Stimulated activated CD4-positive, alpha-beta T cell treated with anti-CD3 and anti-CD28 coated beads, Interleukin-1b, Interleukin-23, amount 100 ng/mL, for 24 hours (primary cell): Measurements from ENCODE around the gene TMCO2.
"Not testable (repeated sequence)": the region's sequence is repeated elsewhere in the genome, so short reads cannot be mapped to it uniquely, and the experiment has no call there.

Experiments used
- DNase-seq, 4 experiments: peaks; one replicate each; pipeline ENCODE4 v3.0.0-alpha.2; 2020; ENCODE audit warnings: low read depth in 4 of 4, low spot score in 1 of 4

The TMCO2 gene

GRCh38 chr1:40247655-40248054 lies at the start of gene TMCO2:
Gene TMCO2 (plus strand): TSS chr1:40247937. CDS start chr1:40247994, 57 bp downstream.
- DNase-seq = no peak

GRCh38 chr1:40199126-40199525 lies 48.6 kb upstream of the TMCO2 start:
- DNase-seq = no peak

GRCh38 chr1:40204856-40205255 lies 42.9 kb upstream of the TMCO2 start:
- no peak for DNase-seq

- DNase-seq = no peak
Measured at GRCh38 chr1:40210511-40211204, 37.1 kb upstream of the TMCO2 start.

DNA sequence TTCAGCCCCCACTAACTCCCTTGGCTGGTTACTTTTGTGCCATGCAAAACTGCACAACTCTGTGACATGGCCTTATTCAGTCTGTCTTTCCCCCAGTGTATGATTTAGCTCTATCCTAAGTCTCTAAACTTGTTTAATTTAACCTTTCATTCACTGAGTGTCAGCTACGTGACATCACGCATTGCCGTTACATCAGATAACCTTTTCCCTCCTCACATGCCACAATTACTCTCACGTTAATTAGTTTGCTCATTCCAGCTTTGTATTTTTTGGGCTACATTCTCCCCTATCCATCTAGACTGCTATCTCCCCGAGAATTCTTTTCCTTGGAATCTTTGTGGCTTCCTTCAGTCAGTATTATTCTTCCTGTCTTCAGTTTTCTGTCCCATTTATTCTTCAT lies 29.4 kb upstream of the TMCO2 start:
- DNase-seq = no peak

- DNase-seq = not testable (repeated sequence)
Measured at GRCh38 chr1:40221471-40221905, 26.2 kb upstream of the TMCO2 start.

DNA sequence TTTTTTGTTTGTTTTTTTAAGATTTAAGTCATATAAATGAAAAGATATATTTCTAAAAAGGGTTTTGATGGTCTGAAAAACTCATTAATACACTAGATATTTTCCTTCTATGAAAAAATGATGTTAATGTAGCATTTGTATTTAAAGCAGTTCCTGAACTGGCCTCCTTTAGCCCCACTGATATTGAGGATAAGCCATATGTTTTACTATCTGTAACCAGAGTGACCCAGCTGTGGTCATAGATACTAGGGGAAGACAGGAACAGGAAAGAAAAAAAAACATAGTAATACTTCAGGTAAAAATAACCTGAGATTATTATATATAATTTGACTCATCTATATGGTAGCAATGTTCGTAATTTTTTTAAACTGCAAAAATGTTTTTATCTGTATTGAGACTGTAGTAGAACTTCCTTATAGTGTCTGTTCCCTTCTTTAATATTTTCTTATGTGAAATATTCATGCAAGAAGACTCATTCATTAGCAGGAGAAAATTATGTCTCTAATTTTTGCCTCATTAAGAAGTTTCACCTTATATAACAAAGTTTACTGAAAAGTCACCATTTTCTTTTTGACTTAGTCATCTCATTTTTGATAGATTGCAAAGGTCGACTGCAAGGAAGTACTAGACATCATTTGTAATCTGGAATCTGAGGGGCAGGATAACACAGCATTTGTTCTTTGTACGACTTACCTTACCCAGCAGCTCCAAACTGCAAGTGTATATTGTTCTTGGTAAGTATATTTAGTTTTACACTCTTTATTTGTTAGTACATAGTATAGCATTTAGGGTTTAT lies 25.6 kb upstream of the TMCO2 start:
- no peak for DNase-seq

DNA sequence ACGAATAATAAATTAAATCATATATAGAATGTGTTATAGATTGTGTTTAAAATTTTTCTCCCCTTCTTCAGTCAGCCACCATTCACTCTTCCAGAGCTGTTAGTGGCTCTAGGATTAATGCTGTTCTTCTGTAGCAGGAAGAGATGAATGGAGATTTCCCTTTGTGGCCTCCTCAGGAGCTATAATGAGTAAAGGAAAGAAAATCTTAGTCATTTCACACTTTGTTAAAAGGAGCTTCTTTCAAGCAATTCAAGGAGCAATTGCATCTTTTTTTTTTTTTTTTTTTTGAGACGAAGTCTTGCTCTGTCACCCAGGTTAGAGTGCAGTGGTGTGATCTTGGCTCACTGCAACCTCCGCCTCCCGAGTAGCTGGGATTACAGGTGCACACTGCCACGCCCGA lies 23.7 kb upstream of the TMCO2 start:
- DNase-seq = no peak

GRCh38 chr1:40226192-40226591 lies 21.5 kb upstream of the TMCO2 start:
- DNase-seq = no peak

DNA sequence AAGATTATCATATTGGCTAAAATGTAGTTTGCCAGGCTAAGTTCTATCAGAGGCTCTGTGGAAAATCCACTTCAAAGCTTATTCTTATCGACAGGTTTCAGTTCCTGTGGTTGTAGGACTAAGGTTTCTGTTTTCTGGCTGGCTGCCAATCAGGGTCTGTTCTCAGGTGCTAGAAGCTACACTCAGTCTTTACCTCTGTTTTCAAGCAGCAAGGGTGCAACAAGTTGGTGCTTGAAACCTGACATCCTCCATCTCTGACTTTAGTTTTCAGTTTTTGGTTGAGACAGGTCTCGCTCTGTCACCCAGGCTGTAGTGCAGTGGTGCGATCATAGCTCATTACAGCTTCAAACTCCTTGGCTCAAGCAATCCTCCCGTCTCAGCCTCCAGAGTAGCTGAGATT lies 15.3 kb upstream of the TMCO2 start:
- DNase-seq = peak; percentile 20 to 60 (median 31)

DNA sequence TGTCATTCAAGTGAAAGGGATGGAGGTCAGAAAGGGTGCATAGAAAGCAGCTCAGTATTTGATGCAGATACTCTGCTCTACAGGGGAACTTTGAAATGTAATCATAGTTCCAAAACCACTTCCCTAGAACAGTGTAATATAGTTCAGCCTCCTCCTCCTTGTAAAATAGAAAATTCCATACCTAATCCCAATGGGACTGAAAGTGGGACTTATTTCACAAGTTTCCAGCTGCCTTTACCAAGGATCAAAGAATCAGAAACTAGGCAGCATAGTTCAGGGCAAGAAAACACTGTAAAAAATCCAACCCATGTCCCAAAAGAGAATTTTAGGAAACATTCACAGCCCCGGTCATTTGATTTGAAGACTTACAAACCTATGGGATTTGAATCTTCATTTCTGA lies 8.1 kb upstream of the TMCO2 start:
- no peak for DNase-seq

DNA sequence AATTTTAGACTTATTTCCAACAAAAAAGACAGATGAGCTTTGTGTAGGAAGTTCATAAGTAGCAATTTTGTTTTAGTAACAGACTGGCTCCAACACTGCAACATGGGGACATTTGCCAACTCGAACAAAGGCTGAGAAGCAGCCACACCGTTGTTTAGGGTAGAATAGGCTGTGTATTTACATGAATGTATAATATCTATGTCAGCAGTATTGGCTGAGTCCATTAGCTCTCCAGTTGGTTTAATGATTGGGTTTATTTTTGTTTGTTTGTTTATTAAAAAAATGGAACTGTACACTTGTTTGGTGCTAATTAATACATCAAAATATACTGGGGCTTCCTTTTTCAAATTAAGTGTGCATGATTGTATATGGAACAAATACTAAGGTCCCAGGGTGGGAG lies 7.3 kb upstream of the TMCO2 start:
- no peak for DNase-seq

- no peak for DNase-seq
Measured at GRCh38 chr1:40241362-40241761, 6.4 kb upstream of the TMCO2 start.

DNA sequence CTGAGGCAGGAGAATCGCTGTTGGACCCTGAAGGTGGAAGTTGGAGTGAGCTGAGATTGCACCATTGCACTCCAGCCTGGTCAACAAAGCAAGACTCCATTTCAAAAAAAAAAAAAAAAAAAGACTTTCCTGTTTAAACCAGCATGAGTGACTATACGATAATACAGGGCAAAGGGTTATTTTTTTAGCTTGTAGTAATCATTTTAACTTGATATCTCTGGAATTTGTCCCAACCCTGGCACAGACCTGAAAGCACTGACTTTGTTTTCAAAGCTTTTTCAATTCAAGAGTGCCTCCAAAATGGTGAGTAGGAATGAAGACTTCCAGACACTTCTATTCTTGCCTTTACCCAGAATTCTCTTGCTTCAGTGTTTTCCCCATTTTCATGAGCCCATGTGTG lies 4.4 kb upstream of the TMCO2 start:
- DNase-seq = no peak

DNA sequence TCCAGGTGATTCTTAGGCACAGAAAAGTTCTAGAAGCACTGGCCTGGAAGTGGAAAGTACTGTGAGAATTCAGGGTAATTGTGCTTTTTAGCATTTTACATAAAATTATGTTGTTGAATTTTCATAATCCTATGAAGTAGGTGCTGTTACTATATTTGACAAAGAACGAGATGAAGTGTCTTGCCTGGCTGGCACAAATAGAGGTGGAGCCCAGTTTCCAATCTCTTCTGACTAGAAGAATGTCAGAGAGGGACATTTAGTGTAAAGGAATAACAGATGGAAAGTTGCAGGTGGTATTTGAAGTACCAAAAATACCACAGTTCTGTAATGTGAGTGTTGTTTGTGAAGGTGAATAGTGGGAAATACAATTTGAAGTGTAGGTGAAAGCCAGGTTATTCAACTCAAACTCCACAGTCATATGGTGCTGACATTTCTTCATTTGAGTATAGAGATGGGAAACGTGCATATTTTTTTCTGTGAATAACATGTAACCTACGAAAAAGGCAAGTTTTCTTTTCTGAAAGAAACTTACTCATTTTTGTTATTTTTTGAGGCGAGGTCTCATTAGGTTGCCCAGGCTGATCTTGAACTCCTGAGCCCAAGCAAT lies 3.5 kb upstream of the TMCO2 start:
- no peak for DNase-seq

DNA sequence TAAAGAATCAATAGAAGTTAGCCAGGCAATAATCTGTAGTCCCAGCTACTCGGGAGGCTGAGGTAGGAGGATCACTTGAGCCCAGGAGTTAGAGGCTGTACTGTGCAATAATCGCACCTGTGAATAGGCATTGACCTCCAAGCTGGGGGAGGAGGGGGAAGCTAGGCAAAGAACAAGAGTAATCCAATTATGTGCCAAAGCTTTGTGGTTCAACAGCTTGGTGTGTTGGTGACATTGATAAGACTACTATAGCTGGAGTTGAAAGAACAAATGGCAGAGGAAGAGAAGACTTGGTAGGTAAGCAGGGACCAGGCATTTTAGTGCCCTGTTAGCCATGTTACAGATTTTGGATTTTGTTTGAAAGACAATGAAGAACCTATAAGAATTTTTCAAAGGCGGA lies 2.1 kb upstream of the TMCO2 start:
- DNase-seq = no peak

DNA sequence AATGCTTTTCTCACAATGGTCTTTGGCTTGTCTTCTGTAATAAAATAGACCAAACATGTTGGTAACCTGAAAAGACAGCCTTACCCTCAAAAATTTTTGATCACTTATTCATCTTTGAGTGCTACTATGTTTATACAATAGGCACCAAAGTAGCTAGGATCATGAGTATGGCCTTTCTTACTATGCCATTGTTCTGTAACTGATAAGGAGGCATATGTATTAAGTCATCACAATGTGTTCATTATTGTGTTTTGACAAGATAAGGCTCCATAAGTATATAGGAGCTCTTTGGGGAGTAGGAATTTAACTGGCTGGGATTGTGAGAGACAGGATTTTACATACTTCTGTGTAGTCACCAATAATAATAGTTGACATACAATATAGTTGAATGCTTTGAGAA lies 675 bp downstream of the TMCO2 start:
- DNase-seq = no peak

- no peak for DNase-seq
Measured at GRCh38 chr1:40251456-40251855, 3.7 kb downstream of the TMCO2 start.

DNA sequence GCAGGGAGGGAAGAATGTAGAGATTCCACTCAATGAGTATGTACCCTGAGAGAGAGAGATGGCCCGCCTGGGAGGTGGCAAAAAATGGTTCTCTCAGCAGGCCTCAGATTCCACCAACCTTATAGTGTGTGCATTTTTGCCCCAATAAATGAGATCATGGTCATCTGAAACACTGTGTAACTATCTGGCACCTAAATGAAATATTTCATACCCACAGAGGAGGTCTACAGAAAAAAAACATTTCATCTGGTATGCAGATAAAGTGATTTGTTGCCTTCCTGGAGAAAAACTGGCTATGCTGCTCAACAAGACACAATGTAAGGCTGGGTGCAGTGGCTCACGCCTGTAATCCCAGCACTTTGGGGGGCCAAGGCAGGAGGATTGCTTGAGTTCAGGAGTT lies 4.9 kb downstream of the TMCO2 start:
- no peak for DNase-seq

DNA sequence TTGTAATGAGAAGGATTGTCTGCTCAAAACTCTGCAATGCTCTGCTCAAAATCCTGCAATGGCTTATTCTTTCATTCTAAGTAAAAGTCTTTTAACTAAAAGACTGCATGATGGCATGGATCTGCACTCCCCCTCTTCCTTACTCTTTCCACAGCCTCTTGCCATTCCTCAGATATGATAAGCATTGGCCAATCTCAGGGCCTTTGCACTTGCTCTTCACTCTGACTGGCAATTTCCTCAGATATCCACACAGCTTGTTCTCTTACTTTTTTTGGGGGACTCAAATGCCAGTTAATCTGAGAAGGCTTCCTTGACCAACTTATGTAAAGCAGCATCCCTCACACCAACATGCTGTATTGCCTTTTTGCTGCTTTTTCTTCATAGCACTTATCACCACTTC lies 7.5 kb downstream of the TMCO2 start:
- DNase-seq = no peak

DNA sequence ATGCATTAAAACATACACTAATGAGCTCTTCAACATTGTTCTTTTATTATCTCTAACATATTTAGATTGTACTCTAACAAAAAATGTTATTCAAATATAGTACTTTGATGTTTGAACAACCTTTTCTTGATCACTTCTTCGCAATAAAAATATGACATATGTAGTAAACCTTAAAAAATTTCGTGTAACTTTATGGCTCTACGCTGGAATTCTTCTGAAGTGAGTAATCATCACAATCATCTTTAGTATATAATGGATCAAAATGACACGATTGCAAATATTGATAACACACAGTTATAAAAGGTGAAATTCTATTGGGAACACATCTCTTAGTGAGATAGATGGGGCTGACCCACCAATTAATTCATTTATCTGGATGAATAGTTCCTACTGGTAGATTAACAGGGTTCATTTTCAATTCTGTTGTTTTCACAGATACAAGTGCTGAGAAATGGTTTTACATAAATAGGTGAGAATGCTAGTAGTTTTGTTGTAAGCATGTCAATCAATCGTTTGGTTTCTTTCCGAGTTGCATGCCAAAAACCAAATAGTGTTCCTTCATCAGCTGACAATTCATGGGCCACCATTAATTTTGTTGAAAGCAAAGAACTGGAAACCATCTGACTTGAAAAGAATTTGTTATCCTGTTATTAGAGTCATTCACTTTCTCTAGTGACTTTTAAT lies 8.8 kb downstream of the TMCO2 start:
- no peak for DNase-seq

DNA sequence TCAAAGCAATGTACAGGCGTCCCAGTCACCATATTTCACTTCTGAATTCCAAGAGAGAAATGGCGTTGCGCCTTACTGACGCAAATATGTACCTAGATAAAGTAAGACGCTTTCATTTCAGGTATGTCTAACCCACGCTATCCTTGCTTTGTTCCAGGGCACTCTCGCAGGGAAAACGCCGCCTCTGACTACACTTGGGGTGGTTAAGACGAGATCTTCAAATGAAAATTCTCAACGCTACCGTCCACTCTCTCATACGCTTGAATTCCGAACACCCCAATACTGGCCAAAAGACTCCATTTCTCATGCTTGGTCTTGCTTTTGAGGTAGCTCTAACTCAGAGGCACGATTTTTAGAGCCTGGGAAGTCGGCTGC lies 9.6 kb downstream of the TMCO2 start:
- no peak for DNase-seq
